Stimulated activated naive B cell treated with anti-CD40 and anti-IgM and Interleukin-4, amounts not matched to agents 10 μg/mL and 1 μg/mL and 100 μg/mL, for 72 hours (primary cell): ENCODE results near the gene MACROD2.
A peak's percentile ranks its signal among the peaks of the same experiment; 100 is the strongest.

ENCODE experiments used
- ATAC-seq, 2 donors: fragments of 150-1000 bp; cut with Tn5 transposase; replicated peaks; 2 replicates each; pipeline ENCODE4 v1.10.0; 2021; ENCODE audit warnings: moderate library complexity in 1 of 2
- DNase-seq: peaks from one replicate; pipeline ENCODE4 v3.0.0; 2021
- H3K27ac Mint-ChIP-seq: one replicate; pipeline ENCODE4 v1.8.0; 2022; ENCODE audit warnings: mild to moderate bottlenecking, mixed read lengths
- H3K27me3 Mint-ChIP-seq, 2 donors: one replicate each; pipeline ENCODE4 v1.8.0; 2022; ENCODE audit warnings: mixed read lengths in 2 of 2
- H3K36me3 Mint-ChIP-seq, 2 donors: one replicate each; pipeline ENCODE4 v1.8.0; 2022; ENCODE audit warnings: mixed read lengths in 2 of 2, mild to moderate bottlenecking in 1 of 2
- H3K4me1 Mint-ChIP-seq, 2 donors: one replicate each; pipeline ENCODE4 v1.8.0; 2022; ENCODE audit warnings: mixed read lengths in 2 of 2, mild to moderate bottlenecking in 1 of 2
- H3K4me3 Mint-ChIP-seq, 2 donors: one replicate each; pipeline ENCODE4 v1.8.0; 2022; ENCODE audit warnings: mild to moderate bottlenecking in 2 of 2, mixed read lengths in 2 of 2, moderate library complexity in 1 of 2
- H3K9me3 Mint-ChIP-seq, 2 donors: one replicate each; pipeline ENCODE4 v1.8.0; 2022; ENCODE audit warnings: mixed read lengths in 2 of 2, mild to moderate bottlenecking in 1 of 2

MACROD2 gene

DNA sequence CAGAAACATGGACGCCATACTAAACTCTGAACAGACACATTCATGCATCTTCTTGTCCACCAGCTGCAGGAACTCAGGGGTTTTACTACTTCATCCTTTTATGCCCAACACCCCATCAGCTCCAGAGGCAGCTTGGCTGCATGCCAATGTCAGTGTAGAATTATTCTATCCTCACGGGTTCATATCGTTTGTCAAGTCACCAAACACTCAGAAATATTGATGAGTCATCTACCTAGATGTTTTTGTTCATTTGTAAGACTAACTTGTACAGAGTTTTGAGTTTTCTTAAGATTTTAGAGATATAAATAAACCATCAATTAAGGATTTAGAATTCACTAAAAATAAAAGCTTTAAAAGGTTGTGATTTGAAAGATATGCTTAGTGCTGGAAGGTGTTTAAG, 932.8 kb downstream of the MACROD2 start:
- ATAC-seq (no peak), DNase-seq (no peak)
- Mint-ChIP-seq H3K36me3 (no peaks in the 10 kb centered on the region), H3K27ac (no peak overlapping the region), H3K4me3 (no peak overlapping the region), H3K27me3 (peaks cover 0 to 3% of the 10 kb centered on the region in 2 donors), H3K9me3 (peaks cover 0 to 1% of the 10 kb centered on the region in 2 donors), H3K4me1 (no peaks in the 10 kb centered on the region)

DNA sequence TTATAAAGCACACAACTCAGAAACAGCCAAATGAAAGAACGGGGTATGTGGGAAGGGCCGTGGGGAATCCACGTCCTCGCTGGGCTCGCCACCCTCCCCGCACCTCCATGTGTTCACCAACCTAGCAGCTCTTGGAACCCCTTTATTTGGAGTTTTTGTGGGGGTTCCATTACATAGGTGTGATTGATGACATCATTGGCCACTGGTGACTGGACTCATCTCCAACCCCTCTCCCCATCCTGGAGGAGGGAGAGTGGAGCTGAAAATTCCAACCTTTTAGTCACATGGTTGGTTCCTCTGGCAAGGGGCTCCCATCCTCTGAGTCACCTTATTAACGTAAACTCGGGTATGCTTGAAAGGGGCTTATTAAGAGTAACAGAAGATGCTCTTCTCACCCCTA, 934.1 kb downstream of the MACROD2 start:
- no peak overlapping the region for H3K27ac Mint-ChIP-seq
- peaks cover 0 to 1% of the 10 kb centered on the region in 2 donors for H3K9me3 Mint-ChIP-seq
- no peaks in the 10 kb centered on the region for H3K4me1 Mint-ChIP-seq
- H3K27me3 Mint-ChIP-seq = no peaks in the 10 kb centered on the region
- no peaks in the 10 kb centered on the region for H3K36me3 Mint-ChIP-seq
- ATAC-seq (no peak), DNase-seq (no peak)
- H3K4me3 Mint-ChIP-seq = no peak overlapping the region

DNA sequence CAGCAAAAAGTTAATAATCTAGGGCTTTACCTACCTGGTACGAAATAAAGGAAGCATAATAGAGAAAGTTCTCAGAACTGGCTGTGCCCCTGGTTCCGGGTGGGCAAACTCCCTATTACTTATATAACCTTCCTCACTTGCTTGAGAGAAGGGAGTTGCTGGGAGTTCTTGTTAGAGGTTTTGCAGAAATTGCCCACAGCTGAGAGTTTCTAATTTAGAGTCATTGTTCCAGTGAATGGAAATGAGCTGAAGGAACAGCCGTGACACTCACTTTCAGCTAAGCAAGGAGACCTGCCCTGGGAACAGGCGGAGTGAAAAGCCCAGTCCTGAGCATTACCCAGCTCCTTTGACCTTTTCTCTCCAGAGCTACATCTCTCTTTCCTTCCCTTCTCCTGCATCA, 936.7 kb downstream of the MACROD2 start:
- no peak overlapping the region for H3K27ac Mint-ChIP-seq
- H3K4me1 Mint-ChIP-seq = no peaks in the 10 kb centered on the region
- no peaks in the 10 kb centered on the region for H3K36me3 Mint-ChIP-seq
- H3K27me3 Mint-ChIP-seq = no peaks in the 10 kb centered on the region
- ATAC-seq (no peak), DNase-seq (no peak)
- no peak overlapping the region for H3K4me3 Mint-ChIP-seq
- H3K9me3 Mint-ChIP-seq = peaks cover 0 to 1% of the 10 kb centered on the region in 2 donors

DNA sequence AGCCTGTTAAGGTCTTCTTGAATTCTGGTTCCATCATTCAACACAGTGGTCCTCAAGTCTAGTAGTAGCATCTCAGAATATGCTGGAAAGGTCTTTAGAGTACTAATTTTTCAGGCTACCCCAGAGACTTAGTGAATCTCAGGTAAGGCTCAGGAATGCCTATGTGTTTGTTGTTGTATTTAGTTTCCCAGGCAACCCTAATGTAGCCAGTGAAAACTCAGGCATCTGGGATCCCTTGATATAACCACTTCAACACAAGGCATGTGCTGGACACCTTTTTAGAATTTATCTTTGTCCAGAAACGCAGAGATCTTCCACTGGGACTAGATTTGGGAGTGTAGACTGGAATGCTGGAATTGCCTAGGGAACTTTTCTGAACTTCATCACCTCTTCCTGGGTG, 940.0 kb downstream of the MACROD2 start:
- Mint-ChIP-seq H3K4me1 (no peaks in the 10 kb centered on the region), H3K36me3 (no peaks in the 10 kb centered on the region), H3K27ac (no peak overlapping the region), H3K9me3 (peaks cover 2 to 3% of the 10 kb centered on the region in 2 donors), H3K27me3 (no peaks in the 10 kb centered on the region), H3K4me3 (no peak overlapping the region)
- ATAC-seq = no peak
- no peak for DNase-seq

- H3K27ac Mint-ChIP-seq = no peak overlapping the region
- H3K36me3 Mint-ChIP-seq = no peaks in the 10 kb centered on the region
- H3K27me3 Mint-ChIP-seq = no peaks in the 10 kb centered on the region
- DNase-seq (no peak), ATAC-seq (no peak)
- H3K4me3 Mint-ChIP-seq = no peak overlapping the region
- H3K4me1 Mint-ChIP-seq = no peaks in the 10 kb centered on the region
- peaks cover 6 to 7% of the 10 kb centered on the region in 2 donors for H3K9me3 Mint-ChIP-seq
Measured at GRCh38 chr20:14937021-14937420, 941.7 kb downstream of the MACROD2 start.

- no peaks in the 10 kb centered on the region for H3K4me1 Mint-ChIP-seq
- no peak overlapping the region for H3K27ac Mint-ChIP-seq
- H3K36me3 Mint-ChIP-seq = no peaks in the 10 kb centered on the region
Measured at GRCh38 chr20:14937846-14938245, 942.5 kb downstream of the MACROD2 start.

GRCh38 chr20:14947536-14947935, 952.2 kb downstream of the MACROD2 start:
- Mint-ChIP-seq H3K9me3 (no peaks in the 10 kb centered on the region), H3K4me1 (no peaks in the 10 kb centered on the region), H3K27me3 (peaks cover 0 to 5% of the 10 kb centered on the region in 2 donors), H3K4me3 (no peak overlapping the region), H3K27ac (no peak overlapping the region), H3K36me3 (no peaks in the 10 kb centered on the region)
- no peak for ATAC-seq
- DNase-seq = no peak

More at GRCh38 chr20:14937846-14938245, 942.5 kb downstream of the MACROD2 start:
- DNase-seq = no peak
- Mint-ChIP-seq H3K27me3 (no peaks in the 10 kb centered on the region), H3K4me3 (no peak overlapping the region), H3K9me3 (peaks cover 6 to 7% of the 10 kb centered on the region in 2 donors)
- ATAC-seq = no peak

DNA sequence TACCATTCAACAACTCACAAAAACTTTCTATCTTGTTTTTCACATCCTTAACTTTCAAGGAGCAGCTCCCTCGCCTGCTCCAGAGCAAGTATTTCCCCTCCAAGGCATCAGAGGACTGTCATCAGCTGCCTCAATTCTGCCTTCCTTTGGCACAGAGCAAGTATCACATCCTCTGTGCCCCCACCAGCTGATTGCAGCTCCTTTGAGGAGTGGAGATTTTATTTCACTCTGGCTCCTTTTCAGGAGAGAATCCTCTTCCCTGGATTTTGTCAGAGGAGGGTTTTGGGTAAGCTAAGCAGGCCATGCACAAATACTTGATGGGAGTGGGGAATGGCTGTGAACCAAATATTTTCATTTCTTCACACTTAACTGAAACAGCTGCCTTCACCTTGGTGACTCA, 952.6 kb downstream of the MACROD2 start:
- ATAC-seq (no peak), DNase-seq (no peak)
- H3K4me3 Mint-ChIP-seq = no peak overlapping the region
- no peak overlapping the region for H3K27ac Mint-ChIP-seq
- peaks cover 0 to 5% of the 10 kb centered on the region in 2 donors for H3K27me3 Mint-ChIP-seq
- no peaks in the 10 kb centered on the region for H3K36me3 Mint-ChIP-seq
- no peaks in the 10 kb centered on the region for H3K4me1 Mint-ChIP-seq
- H3K9me3 Mint-ChIP-seq = no peaks in the 10 kb centered on the region

- no peaks in the 10 kb centered on the region for H3K36me3 Mint-ChIP-seq
- no peak overlapping the region for H3K4me3 Mint-ChIP-seq
- no peak for ATAC-seq
- no peak overlapping the region for H3K27ac Mint-ChIP-seq
- DNase-seq = no peak
- no peaks in the 10 kb centered on the region for H3K9me3 Mint-ChIP-seq
- no peaks in the 10 kb centered on the region for H3K4me1 Mint-ChIP-seq
- peaks cover 0 to 5% of the 10 kb centered on the region in 2 donors for H3K27me3 Mint-ChIP-seq
Measured at GRCh38 chr20:14948416-14948815, 953.1 kb downstream of the MACROD2 start.

- no peak overlapping the region for H3K4me3 Mint-ChIP-seq
- ATAC-seq (no peak), DNase-seq (no peak)
- no peaks in the 10 kb centered on the region for H3K36me3 Mint-ChIP-seq
- H3K27ac Mint-ChIP-seq = no peak overlapping the region
- no peaks in the 10 kb centered on the region for H3K9me3 Mint-ChIP-seq
- peaks cover 0 to 5% of the 10 kb centered on the region in 2 donors for H3K27me3 Mint-ChIP-seq
- H3K4me1 Mint-ChIP-seq = no peaks in the 10 kb centered on the region
Measured at GRCh38 chr20:14950633-14951032, 955.3 kb downstream of the MACROD2 start.

DNA sequence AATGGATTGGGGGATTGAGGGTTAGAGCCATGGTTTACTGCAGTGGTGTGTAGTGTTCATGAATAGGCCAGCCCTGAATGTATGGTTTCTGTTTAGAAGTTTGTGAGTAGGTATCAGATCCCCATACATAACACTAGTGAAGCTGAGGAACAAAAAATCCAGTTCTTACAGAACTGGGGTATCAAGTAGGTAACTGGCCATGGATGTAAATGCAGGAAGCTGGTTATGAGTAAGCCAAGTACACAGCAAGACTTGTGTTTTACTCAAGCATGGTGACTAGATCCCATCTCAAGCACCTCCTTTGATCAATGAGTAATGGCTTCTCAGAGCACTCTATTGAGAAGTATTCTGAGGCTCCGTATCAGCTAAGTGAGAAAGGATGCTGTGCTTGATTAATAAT, 955.8 kb downstream of the MACROD2 start:
- H3K4me1 Mint-ChIP-seq = no peaks in the 10 kb centered on the region
- no peak overlapping the region for H3K27ac Mint-ChIP-seq
- DNase-seq (no peak), ATAC-seq (peak in 1 of 2 donors; percentile 67)
- H3K36me3 Mint-ChIP-seq = no peaks in the 10 kb centered on the region
- no peaks in the 10 kb centered on the region for H3K9me3 Mint-ChIP-seq
- H3K4me3 Mint-ChIP-seq = no peak overlapping the region
- H3K27me3 Mint-ChIP-seq = peaks cover 0 to 5% of the 10 kb centered on the region in 2 donors

GRCh38 chr20:14951707-14952418, 956.5 kb downstream of the MACROD2 start:
- DNase-seq = no peak
- no peak overlapping the region for H3K27ac Mint-ChIP-seq

GRCh38 chr20:14953736-14954135, 958.4 kb downstream of the MACROD2 start:
- ATAC-seq = no peak
- no peaks in the 10 kb centered on the region for H3K36me3 Mint-ChIP-seq
- H3K4me1 Mint-ChIP-seq = no peaks in the 10 kb centered on the region

More at GRCh38 chr20:14951707-14952418, 956.5 kb downstream of the MACROD2 start:
- Mint-ChIP-seq H3K36me3 (no peaks in the 10 kb centered on the region), H3K9me3 (no peaks in the 10 kb centered on the region), H3K27me3 (peaks cover 0 to 5% of the 10 kb centered on the region in 2 donors), H3K4me1 (no peaks in the 10 kb centered on the region), H3K4me3 (no peak overlapping the region)
- ATAC-seq = no peak

GRCh38 chr20:14955399-14955798, 960.1 kb downstream of the MACROD2 start:
- Mint-ChIP-seq H3K4me3 (no peak overlapping the region), H3K4me1 (no peaks in the 10 kb centered on the region), H3K36me3 (no peaks in the 10 kb centered on the region), H3K9me3 (no peaks in the 10 kb centered on the region), H3K27me3 (no peaks in the 10 kb centered on the region), H3K27ac (no peak overlapping the region)
- peak in 1 of 2 donors; percentile 22 for ATAC-seq
- no peak for DNase-seq

More at GRCh38 chr20:14953736-14954135, 958.4 kb downstream of the MACROD2 start:
- DNase-seq = no peak
- no peak overlapping the region for H3K27ac Mint-ChIP-seq
- H3K4me3 Mint-ChIP-seq = no peak overlapping the region
- no peaks in the 10 kb centered on the region for H3K9me3 Mint-ChIP-seq
- H3K27me3 Mint-ChIP-seq = no peaks in the 10 kb centered on the region

GRCh38 chr20:14956026-14956425, 960.7 kb downstream of the MACROD2 start:
- no peak for ATAC-seq
- Mint-ChIP-seq H3K27ac (no peak overlapping the region), H3K4me1 (no peaks in the 10 kb centered on the region), H3K4me3 (no peak overlapping the region), H3K36me3 (no peaks in the 10 kb centered on the region), H3K9me3 (no peaks in the 10 kb centered on the region), H3K27me3 (no peaks in the 10 kb centered on the region)
- DNase-seq = no peak
